CD4-positive, alpha-beta T cell treated with Interleukin-17A for 1 hour (primary cell): ENCODE data around the gene GRIN1.
A peak's percentile ranks its signal among the peaks of the same experiment; 100 is the strongest.

Experiments used
- DNase-seq: peaks from one replicate; pipeline ENCODE4 v3.0.0-alpha.2; 2020

The GRIN1 gene

DNA sequence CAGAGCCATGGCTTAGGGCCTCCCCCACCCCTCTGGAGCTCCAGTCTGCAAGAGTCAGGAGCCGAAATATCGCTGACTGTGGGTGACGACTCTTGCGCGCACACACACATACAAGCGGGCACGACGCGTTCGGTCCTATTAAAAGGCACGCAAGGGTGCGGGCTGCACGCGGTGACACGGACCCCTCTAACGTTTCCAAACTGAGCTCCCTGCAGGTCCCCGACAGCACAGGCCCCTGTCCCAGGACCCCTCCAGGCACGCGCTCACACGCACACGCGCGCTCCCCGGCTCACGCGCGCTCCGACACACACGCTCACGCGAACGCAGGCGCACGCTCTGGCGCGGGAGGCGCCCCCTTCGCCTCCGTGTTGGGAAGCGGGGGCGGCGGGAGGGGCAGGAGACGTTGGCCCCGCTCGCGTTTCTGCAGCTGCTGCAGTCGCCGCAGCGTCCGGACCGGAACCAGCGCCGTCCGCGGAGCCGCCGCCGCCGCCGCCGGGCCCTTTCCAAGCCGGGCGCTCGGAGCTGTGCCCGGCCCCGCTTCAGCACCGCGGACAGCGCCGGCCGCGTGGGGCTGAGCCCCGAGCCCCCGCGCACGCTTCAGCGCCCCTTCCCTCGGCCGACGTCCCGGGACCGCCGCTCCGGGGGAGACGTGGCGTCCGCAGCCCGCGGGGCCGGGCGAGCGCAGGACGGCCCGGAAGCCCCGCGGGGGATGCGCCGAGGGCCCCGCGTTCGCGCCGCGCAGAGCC, at the start of gene GRIN1:
Gene GRIN1, plus strand, starts transcription at position 433 of the 746 bp plus-strand sequence. CDS start 333 bp downstream, outside the sequence.
- DNase-seq: peak; percentile 16

DNA sequence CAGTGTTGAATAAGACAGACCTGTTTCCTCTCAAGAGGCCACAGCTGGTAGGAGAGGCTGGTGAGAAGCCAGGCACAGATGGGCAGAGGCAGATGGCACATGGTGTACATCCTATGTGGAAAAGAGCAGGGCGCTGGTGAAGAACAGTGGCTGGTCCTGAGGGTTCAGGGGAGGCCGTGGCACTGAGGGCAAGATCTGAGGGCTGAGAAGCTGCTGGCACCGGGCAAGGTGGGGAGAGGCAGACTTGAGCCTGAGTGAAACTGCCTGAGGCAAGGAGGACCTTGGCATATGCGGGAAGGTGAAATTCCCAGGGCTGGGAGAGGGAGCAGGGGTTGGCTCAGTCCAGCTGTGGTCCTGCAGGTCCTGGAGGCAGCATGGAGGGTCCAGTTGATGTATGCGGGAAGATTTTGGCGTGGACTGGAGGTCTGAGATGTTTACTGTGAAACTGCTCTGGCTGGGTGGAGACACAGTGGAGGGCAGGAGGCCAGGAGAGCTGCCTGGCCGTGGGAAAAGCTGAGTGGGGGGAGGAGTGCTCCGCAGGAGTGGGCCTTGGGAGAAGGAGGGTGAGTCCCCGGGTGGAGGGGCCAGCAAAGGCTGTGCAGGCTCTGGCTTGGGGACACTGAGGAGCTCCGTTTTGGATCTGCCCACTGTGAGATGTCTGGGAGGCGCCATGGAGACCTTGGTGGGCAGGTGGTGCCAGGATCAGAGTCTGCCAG, 49.6 kb upstream of the GRIN1 start:
- DNase-seq: no peak

DNA sequence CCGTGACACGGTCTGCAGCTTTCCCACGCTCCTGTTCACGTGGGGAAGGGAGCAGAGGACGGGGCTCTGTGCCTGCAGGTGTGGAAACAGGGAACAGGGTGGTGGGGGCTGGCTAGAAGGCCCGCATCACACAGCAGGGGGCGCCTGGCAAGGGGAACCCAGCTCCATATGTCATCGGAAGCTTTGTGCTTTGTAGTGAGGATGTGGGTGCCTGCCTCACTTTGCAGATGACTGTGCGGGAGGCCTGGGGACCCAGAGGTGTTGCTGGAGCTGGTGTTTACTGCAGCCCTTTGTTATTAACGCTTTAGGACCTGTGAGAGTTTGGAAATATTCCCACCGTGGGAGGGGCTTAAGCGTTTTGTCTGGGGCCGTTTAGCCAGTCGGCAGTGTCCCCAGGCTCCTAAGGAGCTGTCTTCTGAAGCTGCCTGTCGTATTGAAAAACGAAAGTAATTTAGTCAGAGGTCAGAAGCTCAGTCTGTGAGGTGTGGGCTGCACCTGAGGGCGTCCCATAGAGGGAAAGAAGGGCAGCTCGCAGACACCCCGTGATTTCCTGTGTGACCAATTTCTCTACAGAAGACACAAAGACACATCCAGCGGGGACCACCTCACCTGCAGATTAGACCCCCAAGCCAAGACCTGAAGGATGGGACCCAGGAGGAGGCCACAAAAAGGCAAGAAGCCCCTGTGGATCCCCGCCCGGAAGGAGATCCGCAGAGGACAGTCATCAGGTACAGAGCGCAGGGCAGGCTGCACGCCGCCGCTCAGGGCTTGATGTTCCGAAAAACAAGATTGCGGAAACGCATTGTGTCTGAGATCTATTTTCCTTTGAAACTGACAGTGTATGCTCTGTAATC, 43.1 kb upstream of the GRIN1 start:
- DNase-seq: peak; percentile 89

DNA sequence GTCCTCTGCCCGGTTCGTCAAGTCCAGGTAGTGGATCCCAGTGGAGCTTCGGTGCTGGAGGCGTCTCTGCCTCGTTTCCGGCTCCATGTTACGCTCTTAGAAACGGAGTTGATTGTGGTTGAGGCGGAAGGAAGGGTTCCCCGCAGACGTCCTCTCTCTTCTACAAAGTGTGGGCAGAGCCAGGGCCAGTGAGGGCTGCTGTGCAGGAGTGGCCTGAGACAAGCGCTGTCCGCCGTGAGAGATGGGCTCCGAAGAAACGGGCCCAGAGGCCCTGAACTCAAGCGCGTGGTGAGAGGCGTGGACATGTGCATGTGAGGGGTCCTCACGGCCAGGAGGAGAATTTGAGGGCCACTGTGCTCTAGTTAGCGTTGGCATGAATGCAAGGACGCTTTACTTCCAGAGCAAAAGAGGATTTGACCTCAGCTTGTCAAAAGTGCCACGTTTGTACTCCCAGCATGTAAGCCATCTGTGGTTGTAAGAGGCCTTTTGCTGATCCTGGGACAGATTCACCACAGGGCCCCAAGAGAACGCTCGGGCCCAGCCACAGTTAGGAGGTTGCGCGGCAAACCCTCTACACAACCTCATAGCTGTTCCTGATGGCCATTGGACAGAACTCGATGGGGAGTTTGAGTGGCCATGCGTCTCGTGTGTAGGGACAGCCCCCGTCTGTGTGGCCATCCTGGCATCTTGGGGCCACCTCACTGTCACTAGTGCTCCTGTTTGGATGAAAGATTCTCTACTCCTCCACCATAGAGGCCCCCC, 42.0 kb upstream of the GRIN1 start:
- DNase-seq: no peak

DNA sequence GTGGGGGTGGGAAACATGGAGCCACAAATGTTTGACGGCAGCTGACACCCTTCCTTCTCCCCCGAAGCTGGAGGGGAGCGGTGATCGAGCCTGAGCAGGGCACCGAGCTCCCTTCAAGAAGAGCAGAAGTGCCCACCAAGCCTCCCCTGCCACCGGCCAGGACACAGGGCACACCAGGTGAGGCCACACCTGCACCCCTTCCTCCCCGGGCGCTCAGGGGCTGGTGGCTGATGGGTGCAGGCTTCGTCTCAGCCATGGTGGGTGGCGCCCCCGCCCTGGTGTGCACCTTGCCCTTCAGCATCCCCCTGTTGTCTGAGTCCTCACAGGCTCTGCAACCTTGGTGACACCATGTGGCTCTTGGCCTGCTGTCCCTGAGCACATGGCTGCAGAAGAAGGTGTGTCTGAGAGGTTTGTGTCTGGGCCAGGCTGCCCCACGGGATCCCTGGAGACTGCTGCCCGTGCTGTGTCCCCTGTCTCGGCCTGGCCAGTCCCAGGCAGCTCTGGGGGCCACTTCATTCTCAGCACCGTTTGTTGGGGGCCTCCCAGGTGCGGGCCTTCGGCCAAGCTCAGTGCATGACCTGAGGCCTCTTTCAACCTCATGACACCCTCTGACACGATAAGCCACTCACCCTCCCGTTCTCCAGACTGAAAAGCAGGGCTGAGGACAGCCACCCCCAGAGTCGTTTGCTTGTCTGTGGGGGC, 41.0 kb upstream of the GRIN1 start:
- DNase-seq: no peak

DNA sequence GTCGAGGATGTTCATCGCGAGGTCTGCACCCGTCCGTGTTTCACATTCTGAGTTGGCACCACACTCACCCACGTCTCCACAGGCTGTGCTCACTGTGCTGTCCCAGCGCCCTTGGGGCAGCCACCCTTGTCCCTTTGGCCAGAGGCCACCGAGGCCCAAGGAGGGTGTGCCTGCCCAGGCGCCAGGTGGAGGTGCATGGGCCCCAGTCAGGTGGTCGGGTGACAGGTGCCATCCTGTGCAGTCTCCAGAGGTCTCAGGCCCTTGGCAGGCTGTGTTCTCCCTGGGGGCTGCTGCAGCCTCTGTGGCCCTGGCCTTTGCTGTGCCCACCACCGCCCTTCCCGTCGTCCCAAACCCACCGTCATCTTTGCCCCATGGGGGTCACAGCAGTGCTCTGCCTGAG, 39.7 kb upstream of the GRIN1 start:
- no peak for DNase-seq

- no peak for DNase-seq
Measured at GRCh38 chr9:137103206-137103999, 35.6 kb upstream of the GRIN1 start.

- no peak for DNase-seq
Measured at GRCh38 chr9:137105814-137106661, 32.9 kb upstream of the GRIN1 start.

- no peak for DNase-seq
Measured at GRCh38 chr9:137106662-137107250, 32.2 kb upstream of the GRIN1 start.

DNA sequence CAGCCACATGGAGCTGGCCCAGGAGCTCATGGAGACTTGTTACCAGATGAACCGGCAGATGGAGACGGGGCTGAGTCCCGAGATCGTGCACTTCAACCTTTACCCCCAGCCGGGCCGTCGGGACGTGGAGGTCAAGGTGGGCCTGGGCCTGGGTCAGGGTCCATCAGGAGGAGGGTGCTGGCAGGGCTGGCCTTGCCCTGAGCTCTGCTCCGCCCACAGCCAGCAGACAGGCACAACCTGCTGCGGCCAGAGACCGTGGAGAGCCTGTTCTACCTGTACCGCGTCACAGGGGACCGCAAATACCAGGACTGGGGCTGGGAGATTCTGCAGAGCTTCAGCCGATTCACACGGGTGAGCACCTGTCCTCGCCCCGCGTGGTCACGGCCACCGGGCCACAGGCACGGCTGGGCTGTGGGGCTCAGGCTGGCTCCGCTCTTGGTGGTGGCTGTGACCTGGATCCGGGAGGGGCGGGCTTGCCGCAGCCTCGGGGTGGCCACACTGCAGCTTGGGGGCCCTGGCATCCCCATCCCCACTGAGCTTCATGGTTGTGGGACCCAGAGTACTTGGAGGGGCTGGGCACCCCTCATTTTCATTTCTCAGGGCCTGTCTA, 31.5 kb upstream of the GRIN1 start:
- DNase-seq: no peak

DNA sequence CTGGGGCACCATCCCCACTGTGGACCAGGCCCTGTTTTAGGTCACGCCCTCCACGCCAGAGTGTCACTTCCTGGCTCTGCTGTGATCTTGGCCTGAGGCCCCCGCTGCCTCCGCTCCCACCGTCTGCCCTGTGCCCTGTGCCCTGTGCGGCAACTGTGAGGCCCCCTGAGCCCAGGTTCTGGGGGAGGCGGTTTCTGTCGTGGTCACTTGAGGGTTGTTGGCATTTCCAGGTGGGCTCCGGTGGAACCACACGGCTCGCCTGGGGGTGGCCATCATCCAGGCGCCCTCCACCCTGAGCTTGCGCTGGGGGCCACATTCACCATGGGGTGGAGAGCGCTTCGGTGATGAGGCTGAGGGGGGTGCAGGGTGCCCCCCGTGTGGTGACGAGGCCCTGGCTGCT, 31.0 kb upstream of the GRIN1 start:
- DNase-seq: no peak

- DNase-seq: no peak
Measured at GRCh38 chr9:137108608-137109249, 30.2 kb upstream of the GRIN1 start.

DNA sequence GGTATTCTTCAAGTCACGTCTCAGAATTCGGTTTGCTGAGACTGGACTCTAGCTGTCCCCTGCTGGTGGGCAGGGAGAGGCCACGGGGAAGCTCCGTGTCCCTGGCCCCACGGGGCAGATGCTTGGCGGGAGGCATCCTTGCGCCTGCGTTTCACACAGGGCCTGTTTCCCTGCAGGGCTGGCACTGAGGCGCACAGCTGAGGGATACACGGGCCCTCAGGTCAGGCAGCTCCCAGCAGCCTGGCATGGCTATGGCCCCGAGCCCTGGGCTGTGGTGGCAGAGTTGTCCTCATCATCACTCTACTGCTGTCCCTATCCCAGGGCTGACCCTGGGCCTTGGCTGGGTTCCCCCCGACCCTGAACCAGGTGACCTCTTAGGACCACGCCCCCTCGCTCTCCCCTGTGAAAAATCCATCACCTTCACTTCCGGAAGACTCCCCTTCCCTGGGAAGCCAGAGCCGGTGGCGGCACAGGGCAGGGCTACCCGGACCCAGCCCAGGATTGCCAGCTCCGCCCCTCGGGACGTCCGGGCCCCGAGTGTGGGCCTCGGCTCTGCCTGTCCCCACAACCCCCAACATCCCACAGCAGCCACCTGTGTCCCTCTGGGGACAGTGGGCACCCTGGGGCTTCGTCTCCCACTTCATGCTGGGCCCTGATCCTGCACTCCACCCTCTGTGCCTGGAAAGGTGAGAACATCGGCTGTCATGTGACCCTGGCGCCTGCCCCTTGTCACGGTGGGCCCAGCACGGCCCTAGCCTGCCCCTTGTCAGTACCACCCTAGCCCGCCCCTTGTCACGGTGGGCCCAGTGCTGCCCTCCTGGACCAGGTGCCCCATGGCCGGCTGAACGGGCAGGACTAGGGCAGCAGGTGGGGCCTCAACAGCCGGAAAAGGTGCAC, 29.5 kb upstream of the GRIN1 start:
- DNase-seq: no peak

DNA sequence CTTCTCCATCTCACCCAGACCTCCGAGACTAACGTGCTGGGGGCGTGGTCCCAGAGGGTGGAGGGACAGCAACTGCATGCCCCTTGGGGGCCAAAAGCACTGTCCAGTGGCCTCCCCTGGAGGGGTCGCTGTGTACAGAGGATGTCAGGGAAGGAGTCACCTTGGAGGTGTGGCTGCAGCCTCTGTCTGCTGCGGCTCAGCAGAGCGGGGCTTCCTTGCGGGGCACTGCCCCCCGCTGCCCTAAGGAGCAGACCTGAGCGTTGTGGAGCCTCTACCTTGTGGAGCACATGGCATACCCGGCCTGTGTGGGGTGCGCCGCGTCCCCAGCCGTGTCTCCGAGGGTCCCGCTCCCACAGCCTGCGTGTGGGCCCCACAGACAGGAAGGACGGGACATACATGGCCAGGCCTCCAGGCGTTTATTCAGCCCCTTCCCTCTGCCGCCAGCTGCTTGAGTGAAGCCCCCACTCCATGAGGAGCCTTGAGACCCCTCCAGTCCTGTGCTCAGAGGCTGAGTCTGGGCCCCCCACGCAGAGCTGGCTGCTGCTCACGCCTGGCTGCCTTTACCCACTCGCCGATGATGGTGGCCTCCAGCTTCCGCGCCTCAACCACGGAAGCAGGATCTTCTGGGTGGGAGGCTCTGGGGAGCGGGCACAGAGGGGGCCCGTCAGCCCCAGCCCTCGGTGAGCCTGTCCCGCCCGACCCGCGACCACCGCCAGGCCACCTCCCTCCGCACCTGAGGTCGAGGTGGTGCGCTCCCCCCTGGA, 28.6 kb upstream of the GRIN1 start:
- DNase-seq: no peak

DNA sequence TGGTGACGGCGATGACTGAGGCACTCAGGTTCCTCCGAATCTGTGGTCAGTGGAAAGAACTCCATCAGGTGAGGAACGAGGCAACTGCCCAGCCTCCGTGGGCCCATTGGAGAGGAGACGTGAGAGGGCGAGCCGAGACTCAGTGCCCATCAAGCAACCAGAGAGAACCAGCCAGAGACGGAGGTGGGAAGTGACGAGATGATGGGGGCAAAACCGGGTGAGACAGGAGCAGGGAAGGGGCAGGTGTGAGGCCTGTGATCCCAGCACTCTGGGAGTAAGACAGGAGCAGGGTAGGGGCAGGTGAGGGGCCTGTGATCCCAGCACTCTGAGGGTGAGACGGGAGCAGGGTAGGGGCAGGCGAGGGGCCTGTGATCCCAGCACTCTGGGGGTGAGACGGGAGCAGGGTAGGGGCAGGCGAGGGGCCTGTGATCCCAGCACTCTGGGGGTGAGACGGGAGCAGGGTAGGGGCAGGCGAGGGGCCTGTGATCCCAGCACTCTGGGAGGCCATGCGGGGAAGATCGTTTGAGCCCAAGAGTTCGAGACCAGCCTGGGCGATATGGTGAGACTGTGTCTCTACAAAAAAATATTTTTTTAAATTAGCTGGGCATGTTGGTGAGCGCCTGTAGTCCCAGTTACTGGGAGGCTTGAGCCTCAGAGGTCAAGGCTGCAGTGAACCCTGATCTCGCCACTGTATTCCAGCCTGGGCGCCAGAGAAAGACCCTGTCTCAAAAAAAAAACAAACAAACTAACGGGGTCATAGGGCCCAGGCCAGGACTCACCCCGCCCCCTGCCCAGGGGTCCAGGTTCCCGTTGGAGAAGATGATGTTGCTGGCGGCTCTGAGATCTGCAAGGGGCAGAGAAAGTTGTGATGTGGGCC, 27.8 kb upstream of the GRIN1 start:
- no peak for DNase-seq
